H54 (cell line): ENCODE data around the gene ACOXL.
A peak's percentile ranks its signal among the peaks of the same experiment; 100 is the strongest.
"Not testable (repeated sequence)": the region's sequence is repeated elsewhere in the genome, so short reads cannot be mapped to it uniquely, and the experiment has no call there.

Source experiments
- DNase-seq: peaks from one replicate; pipeline ENCODE4 v3.0.0; 2011; ENCODE audit warnings: low spot score, mixed read lengths; ENCODE audit not compliant: insufficient read length
- FAIRE-seq: peaks from 3 replicates; lab custom pipeline; 2011; peaks lifted over from hg19 to GRCh38; lab: Jason Lieb, UNC
- POLR2A ChIP-seq: IDR thresholded peaks from 2 replicates; pipeline ENCODE4 v1.6.1; 2011; ENCODE audit warnings: low read depth, mild to moderate bottlenecking, low read length

Gene ACOXL

DNA sequence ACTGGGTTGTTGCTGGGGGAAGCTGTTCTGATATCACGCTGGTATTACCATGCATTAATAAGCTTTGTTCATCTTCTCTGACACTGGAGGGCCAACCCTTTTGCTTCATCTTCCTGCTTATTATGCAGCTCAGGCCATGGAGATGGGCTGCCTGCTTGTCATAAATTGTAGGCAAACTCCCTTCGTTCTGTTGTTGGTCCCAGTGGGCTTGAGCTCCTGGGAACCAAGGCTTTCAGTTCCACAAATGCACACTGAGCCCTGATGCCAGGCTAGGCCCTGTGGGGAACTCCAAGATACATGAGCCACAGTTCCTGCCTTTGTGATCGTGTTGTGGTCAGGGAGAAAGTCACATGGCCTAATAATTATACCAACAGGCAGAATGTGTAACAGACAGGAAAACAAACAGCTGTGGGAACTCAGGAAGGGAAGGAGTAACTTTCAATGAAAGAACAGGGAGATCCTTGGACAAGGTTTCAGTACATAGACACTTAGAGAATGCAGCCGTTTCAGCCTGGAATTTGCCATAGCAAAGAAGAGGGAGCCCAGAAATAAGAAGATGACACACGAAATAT, 339.3 kb downstream of the ACOXL start:
- FAIRE-seq = peak; percentile 93
- peak; percentile 38 for DNase-seq
- no peak for TF ChIP-seq POLR2A

DNA sequence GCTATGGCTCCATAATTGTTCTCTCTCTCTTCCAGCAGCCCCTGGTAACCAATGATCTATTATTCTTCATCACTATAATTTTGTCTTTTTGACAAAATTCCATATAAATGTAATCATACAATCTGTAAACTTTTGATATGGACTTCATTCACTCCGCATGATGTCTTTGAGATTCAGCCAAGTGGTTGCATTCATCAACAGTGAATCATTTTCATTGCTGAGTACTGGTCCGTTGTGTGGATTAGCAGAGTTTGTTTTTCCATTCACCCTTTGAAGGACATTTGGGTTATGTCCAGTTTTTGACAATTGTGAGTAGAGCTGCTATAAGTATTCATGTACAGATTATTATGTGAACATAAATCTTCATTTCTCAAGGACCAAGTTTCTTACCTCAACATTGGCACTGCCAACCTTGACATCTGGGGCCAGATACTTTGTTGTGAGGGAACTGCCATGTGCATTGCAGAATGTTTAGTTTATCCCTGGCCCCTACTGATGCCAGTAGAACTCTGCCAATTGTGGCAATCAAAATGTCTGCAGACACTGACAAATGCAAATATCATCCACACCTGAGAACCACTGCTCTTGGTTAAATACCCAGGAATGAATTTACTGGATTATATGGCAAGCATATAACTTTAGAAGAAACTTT, 340.0 kb downstream of the ACOXL start:
- DNase-seq (peak; percentile 33), FAIRE-seq (peak; percentile 95)
- no peak for TF ChIP-seq POLR2A

DNA sequence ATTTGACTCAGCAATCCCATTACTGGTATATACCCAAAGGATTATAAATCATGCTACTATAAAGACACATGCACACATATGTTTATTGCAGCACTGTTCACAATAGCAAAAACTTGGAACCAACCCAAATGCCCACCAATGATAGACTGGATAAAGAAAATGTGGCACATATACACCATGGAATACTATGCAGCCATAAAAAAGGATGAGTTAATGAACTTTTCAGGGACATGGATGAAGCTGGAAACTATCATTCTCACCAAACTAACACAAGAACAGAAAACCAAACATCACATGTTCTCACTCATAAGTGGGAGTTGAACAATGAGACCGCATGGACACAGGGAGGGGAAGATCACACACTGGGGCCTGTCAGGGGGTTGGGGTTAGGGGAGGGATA, 350.3 kb downstream of the ACOXL start:
- not testable (repeated sequence) for DNase-seq, FAIRE-seq

DNA sequence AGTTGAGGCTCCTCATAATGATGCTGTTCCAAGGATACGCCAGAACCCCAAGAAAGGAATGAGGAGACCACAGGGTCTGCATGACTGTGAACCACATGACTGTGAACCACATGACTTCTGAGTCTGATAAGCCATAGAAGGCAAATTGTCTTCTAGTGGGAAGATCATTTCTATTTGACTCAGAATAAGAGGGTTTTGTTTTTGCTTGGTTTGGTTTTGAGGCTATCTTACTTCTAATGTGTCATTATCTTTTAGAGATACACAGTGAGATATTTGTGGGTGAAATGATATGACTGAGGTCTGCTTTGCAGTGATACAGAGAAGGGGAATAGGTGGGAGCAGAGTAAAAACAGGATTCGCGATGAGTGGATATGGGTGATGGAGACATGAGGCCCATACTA, 359.4 kb downstream of the ACOXL start:
- FAIRE-seq (no peak), DNase-seq (no peak)
- no peak for TF ChIP-seq POLR2A

DNA sequence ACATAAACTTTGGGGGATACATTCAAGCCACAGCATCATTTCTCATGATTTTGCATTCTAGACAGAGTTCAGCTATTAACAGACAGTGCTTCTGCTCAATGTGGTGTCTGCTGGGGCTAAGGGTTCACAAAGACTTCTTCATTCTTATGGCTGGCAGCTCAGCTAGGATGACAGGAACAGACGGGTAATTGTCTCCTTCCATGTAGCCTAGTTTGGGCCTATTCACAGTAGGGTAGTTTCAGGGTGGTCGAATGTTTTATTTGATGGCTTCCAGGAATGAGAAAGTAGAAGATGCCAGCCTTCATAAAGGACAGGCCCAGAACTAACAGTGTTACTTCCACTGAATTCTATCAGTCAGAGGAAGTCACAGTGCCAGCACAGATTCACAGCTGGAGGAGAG, 362.3 kb downstream of the ACOXL start:
- no peak for DNase-seq
- no peak for FAIRE-seq
- no peak for TF ChIP-seq POLR2A

DNA sequence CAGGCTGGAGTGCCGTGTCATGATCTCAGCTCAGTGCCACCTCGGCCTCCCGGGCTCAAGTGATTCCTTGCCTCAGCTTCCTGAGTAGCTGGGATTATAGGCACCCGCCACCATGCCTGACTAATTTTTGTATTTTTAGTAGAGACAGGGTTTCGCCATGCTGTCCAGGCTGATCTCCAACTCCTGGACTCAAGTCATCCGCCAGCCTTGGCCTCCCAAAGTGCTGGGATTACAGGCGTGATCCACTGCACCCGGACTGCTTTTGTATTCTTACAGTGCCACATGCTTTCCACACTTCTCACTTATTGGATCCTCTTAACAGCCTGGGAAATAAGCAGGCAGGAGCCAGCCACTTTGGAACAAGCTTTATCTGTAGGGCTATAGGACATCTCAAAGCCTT, 363.1 kb downstream of the ACOXL start:
- no peak for DNase-seq
- no peak for TF ChIP-seq POLR2A
- no peak for FAIRE-seq

DNA sequence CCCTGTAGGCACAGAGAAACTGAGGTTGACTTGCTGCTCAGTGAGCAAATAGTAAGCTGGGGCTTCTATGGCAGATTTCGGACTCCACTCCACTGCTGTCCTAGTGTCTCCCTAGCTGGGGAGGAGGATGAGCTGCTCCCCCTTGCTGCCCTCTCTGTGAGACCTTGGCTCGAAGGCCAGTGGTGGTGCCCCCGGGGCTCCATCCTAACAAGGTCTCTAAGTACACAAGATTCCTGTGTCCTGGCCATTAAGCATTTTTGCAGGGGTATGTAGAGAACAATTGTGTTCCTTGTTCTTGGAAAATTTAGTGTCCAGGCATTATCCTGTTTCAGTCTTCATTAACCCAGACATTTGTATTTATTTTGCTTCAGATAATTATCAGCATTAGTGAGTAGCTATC, 367.0 kb downstream of the ACOXL start:
- FAIRE-seq (no peak), DNase-seq (no peak)

DNA sequence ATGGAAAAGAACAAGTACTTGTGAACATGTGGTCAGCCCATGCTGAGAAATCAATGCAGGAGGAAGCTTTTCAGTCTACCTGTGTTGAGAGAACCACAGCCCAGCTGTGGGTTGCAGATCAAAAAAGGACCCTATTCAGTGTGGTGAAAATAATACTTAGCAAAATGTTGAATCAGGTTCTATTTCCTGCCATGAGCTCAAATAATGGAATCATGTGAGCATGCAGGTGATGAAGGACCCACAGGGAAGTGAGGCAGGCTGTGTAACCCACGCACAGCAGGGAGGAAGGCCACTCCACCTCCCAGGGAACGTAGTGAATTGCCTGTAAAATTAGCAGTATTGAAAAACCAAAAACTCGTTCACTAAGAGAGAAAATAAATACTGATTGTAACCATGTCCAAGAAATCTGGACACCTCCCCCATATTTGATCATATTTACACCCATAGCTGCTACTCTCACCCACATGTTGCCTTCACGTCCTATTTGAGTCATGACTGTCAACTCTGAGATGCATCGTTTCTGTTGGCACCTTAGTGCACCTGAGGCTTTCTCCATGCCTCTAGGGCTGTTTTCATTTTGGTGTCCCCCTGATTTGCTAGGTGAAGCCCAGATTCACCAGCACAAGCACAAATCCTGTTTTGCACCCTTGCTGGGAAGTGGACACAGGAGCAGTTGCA, 367.9 kb downstream of the ACOXL start:
- no peak for TF ChIP-seq POLR2A
- DNase-seq = no peak
- no peak for FAIRE-seq

More for the DNA sequence above, 367.0 kb downstream of the ACOXL start:
- no peak for TF ChIP-seq POLR2A

DNA sequence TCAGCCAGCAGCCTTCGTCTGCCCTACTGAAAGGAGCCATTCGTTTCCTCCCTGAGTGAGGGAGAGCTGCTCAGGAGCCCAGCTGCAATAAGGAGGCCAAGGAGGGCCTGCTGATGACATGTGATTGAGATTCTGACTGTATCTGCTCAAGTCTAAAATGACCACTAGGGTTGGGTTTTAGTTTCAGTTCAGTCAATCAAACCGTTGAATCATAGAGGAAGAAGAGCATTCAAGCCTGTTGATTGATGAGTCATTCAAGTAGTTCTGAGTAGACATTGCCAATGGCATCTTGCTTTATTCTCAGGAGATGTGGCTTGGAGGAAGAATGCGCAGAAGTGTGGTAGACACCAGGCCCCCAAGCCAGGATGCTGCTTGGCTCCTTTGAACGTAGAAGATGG, 368.4 kb downstream of the ACOXL start:
- FAIRE-seq (no peak), DNase-seq (no peak)
- TF ChIP-seq POLR2A = no peak

DNA sequence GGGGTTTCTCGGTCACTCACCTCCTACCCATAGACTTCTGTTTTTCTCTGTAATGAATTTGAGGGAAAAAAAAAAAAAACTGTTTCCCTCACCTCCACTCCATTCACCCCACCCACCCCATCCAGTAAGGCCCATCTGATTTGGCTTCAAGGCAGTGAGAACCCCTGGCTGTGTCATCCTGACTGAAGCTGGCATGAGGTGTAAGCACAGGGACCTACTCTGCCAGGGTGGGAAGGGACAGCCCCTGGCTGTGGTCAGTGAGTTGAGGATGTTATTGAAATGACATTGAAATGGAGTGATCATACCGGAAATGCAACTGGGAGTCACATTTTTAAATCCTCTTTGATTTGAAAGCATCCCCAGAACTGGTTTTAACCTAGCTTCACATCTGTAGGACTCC, 369.2 kb downstream of the ACOXL start:
- FAIRE-seq (no peak), DNase-seq (no peak)
- no peak for TF ChIP-seq POLR2A

DNA sequence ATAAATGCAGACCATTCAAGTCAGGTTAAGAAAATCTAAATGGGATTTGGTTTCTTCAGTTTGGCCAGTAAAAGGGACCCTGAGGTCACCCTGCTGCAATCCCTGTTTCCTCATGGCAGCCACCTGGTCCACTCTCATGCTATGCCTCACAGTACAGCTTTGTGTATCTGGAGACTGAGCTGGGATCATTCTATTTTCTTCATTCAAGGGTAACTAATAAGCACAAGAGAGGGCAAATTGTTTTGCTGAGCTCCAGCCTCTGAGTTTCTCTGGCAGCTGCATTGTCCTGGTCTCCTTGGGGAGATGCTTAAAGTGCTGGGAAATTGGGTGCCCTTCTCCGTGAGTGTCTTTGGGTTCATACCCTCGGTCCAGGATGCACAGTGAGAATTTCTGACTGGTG, 369.8 kb downstream of the ACOXL start:
- FAIRE-seq = no peak
- no peak for DNase-seq
- no peak for TF ChIP-seq POLR2A

DNA sequence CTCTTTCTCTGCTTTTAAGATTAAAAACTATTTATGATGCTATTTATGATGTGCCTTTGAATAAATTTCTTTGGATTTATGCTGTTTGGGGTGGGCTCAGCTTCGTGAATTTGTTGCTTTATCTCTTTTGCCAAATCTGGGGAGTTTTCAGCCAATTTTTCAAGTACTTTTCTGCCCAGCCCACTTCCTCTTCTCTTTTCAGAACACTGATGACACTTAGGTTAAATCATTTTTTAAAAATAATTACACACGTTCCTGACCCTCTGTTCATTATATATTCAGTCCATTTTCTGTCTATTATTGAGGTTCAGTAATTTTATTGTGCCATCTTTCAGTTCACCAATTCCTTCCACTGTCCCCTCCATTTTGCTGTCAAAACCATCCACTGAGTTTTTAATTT, 373.6 kb downstream of the ACOXL start:
- TF ChIP-seq POLR2A = no peak
- FAIRE-seq (no peak), DNase-seq (no peak)

DNA sequence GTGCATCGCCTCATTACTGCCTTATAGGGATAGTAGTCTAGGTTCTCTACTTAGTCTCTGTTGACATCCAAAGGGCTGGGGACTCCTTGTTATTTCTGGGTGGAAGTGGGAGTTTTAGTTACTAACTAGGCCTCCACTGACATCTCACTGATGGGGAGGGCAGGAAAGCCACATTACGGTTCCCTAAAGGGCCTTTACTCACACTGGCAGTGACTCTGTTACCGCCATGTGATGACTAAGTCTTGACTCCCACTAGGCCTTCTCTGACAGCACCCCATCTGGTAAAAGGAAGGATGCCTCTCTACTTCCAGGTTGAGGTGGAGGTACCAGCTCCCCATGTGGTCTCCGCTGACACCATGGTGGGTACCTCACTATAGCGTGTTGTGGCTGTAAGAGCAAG, 374.3 kb downstream of the ACOXL start:
- no peak for TF ChIP-seq POLR2A
- peak; percentile 90 for FAIRE-seq
- no peak for DNase-seq

DNA sequence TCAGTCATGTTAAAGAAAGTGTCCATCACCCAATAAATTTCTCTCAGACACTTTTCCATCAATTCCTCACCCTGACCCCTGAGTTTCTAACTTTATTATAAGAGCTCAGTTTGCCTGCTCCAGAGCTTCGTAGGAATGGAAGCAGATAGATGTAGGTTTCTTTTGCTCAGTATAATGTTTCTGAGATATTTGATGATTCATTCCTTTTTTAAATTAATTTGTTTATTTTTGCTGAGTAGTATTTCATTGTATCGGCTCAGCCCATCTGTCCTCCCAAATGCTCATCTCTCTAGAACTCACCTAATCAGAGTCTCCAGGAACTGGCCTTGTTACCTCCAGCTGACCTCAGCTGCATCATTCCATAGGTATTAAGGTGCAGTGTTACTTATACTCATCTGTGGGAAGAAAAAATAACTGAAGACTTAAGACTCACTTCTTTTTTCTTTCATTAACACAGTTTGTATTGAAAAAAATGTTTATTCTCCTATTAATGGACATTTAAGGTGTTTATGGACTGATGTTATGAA, 376.4 kb downstream of the ACOXL start:
- FAIRE-seq = no peak
- DNase-seq = no peak
- no peak for TF ChIP-seq POLR2A
